Hypothalamus (tissue), 51 donors: ENCODE results near the gene AZIN2.
A peak's percentile ranks its signal among the peaks of the same experiment; 100 is the strongest.
"Not testable (repeated sequence)": the region's sequence is repeated elsewhere in the genome, so short reads cannot be mapped to it uniquely, and the experiment has no call there.

Source experiments
- DNase-seq, 51 donors: peaks; one replicate each; lab custom pipeline; 2025; lab: John Stamatoyannopoulos, UW

The AZIN2 gene

DNA sequence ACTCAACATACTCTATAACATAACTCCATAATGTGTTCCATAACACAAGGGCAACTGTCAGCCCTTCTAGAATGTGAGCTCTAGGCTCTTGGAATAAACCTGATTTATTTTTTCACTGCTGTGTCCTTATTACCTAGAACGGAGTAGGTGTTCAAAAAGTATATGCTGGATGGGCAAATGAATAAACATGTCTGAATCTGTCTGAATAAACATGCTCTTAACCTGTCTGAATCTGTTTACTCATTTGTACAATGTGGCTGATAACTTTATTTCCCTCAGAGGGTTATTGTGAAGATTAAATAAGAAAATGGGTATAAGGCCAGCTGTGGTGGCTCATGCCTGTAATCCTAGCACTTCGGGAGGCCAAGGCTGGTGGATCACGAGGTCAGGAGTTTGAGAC lies 42.3 kb downstream of the AZIN2 start:
- DNase-seq, result no peak

DNA sequence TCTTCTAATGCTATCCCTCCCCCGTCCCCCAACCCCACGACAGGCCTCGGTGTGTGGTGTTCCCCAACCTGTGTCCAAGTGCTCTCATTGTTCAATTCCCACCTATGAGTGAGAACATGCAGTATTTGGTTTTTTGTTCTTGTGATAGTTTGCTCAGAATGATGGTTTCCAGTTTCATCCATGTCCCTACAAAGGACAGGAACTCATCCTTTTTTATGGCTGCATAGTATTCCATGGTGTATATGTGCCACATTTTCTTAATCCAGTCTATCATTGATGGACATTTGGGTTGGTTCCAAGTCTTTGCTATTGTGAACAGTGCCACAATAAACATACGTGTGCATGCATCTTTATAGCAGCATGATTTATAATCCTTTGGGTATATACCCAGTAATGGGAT lies 43.7 kb downstream of the AZIN2 start:
- not testable (repeated sequence) for DNase-seq

DNA sequence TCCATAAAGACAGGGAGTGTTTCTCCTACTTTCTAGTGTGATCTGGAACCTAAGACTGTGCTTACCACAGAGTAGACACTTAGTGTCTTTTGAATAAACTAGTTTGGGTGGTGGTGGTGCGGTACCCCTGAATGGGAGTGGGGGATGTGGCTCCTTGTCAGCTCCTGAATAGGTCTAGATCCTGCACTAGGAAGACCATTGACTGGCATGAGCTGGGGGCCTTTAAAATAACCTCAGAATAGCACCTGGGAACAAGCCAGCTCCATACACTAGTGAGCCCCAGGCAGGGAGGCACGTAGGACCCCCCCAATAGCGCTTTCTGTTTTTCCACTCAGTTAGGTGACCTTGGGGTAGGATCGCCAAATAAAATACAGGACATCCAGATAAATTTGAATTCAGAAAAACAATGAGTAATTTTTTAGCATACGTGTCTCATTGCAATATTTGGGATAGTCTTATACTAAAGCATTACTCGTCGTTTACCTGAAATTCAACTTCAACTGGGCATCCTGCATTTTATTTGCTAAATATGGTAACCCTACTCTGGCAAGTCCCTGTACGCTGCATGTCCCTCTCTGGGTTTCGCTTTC lies 45.6 kb downstream of the AZIN2 start:
- no peak for DNase-seq

DNA sequence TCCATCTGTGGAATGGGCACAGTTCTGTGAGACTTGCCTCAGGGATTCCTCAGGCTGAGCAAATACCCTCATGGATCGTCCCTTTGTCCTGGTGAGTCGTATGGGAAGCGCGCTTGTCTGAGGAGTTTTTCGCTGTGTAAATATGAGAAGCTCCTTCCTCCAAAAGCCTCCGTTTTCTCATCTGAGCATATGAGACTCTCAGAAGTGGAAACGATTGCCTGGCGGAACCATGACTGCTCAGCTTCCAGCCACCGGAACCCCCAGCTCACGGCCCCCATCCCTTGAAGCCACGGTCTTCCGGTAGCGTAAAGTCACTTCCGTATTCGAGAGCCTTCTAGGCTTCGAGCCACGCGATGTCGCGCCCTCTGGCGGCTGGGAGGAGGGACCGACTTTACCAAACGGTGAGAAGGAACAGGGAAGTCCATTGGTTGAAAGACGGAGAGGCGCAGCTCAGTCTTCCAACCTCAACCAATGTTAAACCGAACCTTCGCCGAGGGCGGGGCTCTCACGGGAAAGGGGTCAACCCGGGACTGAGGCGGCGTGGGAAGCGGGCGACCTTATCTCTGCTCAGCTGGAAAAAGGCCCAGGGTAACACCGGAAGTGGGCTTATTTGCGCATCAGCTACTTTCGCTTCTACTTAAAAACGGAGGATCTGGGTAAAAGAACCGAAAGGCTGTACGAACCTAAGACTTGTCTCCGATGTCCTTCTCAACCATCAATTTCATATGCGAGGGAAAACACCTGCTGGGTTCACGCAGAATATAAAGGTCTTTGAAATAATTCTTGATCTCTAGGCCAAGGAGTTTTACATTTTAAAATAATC lies 46.3 kb downstream of the AZIN2 start:
- peak; percentile 72 to 99 (median 95) for DNase-seq

DNA sequence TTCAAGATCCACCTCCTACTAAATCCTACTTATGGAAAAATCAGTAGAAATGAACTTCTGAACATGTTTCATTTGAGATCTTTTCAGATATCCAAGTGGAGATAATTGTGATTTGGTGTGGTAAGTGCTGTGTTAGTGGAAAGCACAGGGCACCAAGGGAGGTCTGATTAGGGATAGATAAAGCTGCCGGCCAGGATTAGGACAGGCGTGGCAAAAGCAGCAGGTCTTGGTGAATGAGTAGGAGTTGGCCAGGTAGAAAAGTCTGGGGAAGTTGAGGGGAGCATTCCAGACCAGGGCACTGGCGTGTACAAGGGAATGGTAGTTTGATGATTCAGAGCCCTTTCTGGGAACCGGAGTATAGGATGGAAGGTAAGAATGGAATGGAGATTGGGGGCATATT lies 47.8 kb downstream of the AZIN2 start:
- DNase-seq, result no peak

DNA sequence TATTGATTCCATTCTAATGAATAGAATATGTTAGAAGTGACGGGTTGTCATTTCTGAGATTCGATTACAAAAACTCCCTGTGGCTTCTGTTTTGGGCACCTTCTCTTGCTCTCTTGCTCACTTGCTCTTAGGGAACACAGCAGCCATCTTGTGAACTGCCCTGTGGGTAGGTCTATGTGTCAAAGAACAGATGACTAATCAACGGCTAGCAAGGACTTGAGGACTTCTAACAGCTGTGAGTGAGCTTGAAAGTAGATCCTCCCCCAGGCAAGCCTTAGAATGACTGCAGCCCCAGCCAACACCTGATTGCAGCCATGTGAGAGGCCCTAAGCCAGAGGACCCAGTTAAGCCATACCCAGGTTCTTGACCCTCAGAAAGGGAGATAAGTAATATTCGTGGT lies 49.3 kb downstream of the AZIN2 start:
- DNase-seq, result no peak

DNA sequence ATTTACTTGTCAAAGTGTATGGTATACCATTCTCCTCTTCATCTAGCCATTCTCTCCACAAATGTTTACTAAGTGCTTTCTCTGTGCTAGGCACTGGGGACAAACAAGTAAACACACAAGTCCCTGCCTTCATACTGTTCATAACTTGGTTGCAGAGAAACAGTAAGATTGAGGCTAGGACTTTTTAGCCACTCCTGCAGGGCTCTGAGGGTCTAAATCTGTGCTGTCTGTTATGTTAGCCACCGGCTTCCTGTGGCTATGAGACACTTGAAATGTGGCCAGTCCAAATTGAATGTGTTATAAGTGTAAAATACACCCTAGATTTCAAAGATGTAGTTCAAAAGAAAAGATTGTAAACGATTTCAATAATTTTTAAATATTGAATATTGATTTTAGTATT lies 50.2 kb downstream of the AZIN2 start:
- no peak for DNase-seq

DNA sequence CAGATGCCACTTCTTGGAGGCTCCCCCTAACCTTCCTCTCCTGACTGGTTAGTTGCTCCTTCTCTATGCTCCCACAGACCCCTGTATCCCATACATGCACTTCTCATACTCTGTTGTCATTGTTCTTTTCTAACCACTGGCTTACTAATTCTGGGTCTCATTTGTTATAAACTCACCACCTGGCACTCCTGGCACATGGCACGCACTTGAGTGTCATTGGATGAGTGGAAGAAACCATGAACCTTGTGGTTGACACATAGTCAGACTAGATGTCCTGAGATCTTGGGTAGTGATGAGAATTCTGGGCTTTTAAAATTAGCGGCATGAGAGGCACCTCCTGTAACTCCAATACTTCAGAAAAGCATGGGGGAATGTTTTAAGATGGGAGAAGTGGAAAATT lies 51.6 kb downstream of the AZIN2 start:
- DNase-seq, result no peak

DNA sequence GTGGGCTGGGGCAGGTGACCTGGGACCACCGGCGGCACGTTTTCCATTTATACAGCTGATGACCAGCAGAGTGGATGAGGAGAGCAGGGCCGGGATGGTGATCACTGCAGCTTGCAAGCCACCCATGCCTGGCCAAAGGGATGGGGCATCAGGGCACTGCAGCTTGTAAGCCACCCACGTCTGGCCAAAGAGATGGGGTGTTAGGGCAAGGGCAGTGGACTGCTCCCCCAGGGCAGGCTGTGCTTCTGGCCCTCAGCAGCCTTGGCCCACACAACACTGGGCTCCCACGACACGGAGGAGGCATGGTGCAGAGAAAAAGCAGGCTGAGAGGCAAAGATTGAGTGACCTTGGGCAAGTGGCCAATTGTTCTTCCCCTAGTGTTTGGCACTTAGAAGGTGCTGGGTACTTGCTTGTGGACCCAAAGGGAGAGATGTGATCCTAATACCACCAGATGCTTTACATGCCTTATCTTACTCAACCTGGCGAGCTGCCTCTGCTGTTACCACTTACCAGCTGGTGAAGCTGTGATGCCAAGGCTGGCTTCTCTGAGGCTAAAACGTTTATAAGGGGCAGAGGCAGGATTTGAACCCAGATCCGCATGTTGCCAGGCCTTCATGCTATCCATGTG lies 52.6 kb downstream of the AZIN2 start:
- DNase-seq, result no peak

DNA sequence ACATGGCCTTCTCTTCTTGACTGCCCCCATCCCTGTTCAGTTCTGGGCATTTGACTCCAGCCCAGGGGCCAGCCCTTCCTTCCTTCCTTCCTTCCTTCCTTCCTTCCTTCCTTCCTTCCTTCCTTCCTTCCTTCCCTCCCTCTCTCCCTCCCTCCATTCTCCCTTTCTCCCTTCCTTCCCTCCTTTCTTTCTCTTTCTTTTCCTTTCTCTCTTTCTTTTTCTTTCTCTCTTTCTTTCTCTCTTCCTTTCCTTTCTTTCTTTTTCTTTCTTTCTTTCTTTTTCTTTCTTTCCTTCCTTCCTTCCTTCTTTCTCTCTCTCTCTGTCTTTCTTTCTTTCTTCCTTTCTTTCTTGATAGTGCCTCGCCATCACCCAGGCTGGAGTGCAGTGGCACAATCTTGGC lies 55.1 kb downstream of the AZIN2 start:
- DNase-seq, result not testable (repeated sequence)

DNA sequence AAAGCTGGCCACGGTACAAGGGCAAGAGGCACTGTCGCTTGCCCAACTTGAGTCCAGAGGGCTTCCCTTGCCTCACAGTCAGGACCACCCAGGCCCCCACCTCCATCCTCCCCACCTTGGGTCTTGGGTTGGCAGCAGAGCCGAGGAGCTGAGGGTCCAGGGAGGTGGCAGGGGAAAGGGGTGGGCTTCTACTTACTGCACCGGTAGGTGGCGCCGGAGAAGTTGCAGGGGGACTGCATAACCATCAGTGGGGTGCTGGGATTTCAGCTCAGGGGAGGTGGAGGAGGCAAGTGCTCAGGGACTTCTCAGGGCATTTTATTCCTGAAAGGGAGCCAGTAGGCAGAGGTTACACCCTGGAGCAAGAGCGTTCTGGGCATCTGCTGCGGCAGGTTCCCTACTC lies 56.8 kb downstream of the AZIN2 start:
- peak in 26 of 51 donors; percentile 5 to 63 (median 22) for DNase-seq

DNA sequence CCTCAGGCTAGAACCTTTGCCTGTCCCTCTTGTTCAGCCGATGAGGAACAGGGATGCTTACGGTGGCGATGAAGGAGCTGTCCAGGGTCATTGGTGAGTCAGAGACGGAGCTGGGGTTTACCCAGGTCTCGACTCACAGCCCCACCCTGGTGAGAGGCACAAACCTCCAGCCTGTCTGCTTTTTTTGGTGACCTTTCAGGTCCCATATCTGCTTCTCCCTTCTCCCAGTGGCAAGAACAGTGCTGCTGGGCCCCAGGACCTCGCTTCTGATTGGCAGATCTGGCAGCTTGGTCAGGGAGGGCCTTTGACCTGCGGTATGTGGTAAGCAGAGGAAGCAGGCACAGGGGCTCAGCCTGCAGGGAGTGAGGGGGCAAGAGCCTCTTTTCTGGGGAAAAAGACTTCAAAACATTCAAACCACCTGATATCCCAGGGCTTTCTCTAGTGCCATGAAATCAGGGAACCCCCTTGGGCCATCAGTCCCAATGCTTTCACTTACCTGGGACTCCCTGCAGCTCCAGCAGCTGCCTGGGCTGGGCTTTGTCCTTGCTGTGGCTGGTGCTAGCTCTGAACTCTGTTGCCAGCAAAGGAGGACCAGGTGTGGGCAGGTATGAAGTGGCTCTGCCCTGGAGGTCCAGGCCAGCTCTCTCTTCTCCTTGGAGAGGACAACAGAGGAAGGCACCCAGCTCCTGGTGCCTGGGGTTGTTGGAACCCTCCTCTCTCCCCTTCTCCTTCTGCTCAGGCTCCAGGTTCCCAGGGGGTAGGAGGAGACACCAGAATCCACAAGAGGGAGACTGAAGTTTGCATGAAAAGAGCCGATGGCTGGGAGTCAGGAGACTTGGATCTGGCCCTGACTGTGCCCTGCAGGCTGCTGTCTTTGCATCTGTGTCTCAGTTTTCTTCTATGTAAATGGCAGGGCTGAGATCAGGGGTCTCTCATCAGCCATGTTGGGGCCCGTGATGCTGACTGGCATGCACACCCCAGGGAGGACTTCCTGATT lies 59.5 kb downstream of the AZIN2 start:
- peak in 1 of 51 donors; percentile 23 for DNase-seq

DNA sequence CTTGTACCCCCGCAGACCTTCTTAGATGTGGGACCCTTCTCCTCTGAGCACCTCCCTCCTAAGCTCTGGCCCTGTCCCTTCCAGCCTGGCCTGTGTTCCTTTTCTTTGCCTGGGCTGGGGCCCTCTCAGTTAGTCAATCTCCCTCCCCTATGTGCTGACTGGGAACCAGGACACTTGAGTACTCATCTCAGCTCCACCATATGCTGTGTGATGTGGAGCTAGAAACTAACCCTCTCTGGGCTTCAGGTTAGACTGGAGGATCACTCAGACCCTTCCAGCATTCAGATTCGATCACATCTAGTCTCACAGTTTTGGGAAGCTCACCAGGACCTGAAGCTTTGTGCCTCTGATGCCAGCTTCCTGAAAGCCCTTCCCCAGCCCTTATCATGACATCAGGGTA lies 60.3 kb downstream of the AZIN2 start:
- no peak for DNase-seq

DNA sequence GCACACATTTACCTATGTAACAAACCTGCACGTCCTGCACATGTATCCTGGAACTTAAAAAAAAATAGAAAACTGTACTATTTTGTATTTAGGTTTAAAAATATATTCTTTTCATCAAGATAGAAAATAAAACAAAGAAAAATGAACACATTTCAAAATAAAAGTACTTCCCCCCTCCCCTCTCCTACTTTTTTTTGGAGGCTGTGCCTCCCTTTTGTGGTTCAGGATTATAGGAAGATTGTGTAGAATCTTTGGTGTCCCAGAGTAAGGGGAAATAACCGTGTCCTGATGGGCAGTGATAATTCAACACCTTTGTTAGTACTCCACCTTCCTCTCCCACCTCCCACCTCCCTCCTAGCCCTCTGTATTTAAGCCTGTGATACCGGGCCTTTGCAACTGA lies 60.8 kb downstream of the AZIN2 start:
- DNase-seq, result no peak

DNA sequence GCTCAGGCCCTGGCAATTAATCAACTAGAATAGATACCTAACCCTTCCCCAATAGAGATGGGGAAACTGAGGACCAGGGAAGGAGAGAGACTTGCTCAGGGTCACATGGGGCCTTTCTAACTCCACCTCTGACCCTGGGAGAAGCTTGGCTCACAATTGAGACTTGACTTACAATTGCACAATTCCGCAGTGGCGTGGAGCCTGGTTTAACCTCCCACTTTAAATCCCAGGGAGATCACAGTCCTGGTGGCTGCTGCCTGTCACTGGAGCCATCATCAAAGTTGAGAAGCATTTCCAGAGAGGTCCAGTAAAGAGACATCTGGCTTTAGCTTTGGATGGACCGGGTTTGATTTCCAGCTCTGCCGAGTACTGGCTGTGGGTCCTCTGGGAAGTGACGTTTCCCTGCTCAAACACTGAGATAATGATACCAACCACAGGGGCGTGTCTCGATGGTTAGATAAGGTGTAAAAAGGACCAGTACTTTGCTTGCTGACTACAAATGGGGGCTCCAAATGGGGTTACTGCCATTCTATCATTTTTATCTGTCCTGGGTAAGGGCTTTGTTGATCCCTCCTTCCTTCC lies 61.6 kb downstream of the AZIN2 start:
- DNase-seq, result no peak

DNA sequence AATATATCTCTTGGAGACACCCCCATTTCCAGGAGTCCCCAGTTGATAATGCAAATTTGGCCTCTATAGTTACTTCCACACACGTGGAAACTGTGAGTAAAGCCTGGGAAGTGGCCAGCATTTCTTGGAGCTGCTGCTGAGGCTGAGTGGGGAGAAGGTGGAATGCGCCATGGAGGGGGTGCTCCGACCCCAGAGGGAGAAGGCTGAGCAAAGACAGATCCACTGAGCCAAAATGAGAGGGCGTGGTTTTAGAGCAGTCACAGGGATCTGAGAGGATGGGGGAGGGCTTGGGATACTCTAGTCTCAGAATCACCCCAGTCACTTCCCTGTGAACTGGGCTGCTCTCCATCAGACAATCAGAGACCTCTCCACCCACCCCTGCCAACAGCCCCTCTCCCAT lies 62.2 kb downstream of the AZIN2 start:
- no peak for DNase-seq

DNA sequence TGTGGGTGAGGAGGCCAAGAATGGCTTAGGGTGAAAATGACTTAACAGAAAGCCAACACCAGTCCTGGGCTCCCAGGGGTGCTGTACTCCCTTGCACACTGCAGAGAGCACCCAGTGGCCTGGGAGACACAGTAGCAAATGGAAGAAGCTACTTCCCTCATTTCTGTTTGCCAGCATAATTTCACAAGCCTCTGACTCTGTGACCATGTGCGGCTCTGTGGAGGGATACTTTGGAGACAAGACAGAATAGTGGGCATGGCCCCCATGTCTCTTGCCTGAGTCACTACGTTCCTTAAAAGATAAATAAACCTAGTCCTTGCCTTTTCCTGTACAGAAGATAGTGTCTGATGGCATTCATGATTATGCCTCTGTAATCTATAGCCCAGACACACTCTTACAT lies 62.7 kb downstream of the AZIN2 start:
- no peak for DNase-seq

DNA sequence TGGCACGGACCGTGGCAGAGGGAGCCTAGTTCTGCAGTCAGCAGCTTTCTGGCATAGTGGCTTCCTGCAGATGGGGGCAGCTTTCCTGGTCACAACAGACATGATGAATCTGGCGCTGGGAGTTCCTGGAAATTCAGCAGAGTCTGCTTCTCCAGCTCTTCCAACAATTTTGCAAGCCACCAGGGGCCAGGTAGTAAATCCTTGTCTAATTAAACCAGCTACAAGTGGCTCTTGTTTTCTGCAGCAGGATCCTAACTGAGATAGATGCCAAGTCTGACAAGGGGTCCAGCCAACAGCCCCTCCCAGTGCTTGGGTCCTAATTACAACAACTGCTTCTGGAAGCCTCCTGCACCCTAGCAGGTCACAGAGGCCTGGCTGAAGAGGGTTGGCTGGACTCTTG lies 65.0 kb downstream of the AZIN2 start:
- DNase-seq, result no peak

DNA sequence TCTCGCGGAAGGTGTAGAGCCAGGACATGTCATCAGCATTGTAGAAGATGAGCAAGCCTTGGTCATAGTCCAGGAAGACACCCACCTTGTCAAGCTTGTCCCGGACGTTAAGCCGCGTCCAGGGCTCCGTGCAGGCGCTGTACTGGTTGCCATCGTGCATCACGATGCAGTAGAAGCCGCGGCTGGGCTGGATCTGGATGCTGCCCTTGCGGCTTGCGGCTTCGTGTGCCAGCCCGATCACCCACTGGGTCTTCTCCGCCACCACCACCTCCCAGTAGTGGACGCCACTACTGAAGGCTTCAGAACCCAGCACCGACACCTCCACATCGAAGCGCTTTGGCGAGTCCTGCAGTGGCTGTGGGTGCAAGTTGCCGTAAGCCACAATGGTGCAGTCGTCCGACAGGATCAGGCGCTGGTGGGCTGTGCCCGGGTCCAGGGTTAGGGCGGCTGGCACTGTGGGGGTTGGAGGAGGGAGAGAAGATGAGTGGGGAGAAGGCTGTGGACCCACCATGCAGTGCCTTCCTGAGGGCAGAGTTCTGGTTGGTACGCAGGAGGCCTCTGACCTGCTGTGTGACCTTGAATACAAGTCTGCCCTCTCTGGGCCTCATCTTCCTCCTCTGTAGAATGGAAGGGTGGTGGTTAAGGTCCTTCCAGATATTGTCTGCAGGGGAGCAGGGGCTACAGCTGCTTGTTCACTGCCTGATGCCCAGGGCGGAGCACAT lies 66.5 kb downstream of the AZIN2 start:
- DNase-seq, result no peak

DNA sequence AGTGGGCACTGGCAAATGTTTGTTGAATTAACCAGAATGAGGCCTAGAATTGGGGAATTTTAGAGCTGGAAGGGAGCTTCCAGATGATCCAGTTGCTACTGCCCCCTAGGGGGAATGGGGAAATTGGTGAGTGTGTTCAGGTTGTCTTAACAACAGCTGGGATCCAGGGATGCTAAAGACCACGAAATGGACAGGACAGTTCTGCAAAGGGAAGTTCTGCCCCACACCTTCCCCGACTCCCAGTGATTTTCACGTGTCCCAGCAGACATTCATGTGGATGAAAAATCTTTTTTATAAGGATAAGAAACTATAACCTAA lies 67.0 kb downstream of the AZIN2 start:
- DNase-seq, result no peak
